K562 (cell line): ENCODE data around the gene IZUMO4. TPM values are rescaled to one million over a fixed set of nuclear protein-coding genes. Genes with fewer than 3 reads are reported as not detected.
A peak's percentile ranks its signal among the peaks of the same experiment; 100 is the strongest.

Source experiments
- ATAC-seq: fragments of 200-7000 bp; cut with Tn5 transposase; 3 replicates; pipeline ENCODE4 v1.9.1; 2020; ENCODE audit warnings: moderate library complexity
- BruUV-seq: library from RNA; stranded (reverse); fragments of 400-500 nt; replicated peaks from 2 replicates; lab custom pipeline; 2021; lab: Mats Ljungman, UMichigan
- CTCF ChIA-PET: fragments of 300-600 bp; formaldehyde crosslinking; extraction: SDS; loops from one replicate; lab custom pipeline; 2021; ENCODE audit warnings: low intra/inter-chr PET ratio; lab: Yijun Ruan, JAX
- POLR2A ChIA-PET: fragments of 300-600, 350-650 bp; sonication (Branson Sonifier 250); formaldehyde crosslinking; extraction: SDS; loops from one replicate; lab custom pipeline; 2021; ENCODE audit warnings: antibody characterized with exemption, inconsistent platforms; lab: Yijun Ruan, JAX
- DNase-seq, 4 experiments: peaks; one replicate each; pipeline versions ENCODE4 v3.0.0 to v3.0.0-alpha.2; 2011 to 2018; ENCODE audit warnings: low spot score in 3 of 4, mixed read lengths in 3 of 4; ENCODE audit errors: extremely low read depth in 1 of 4
- FAIRE-seq: peaks from 2 replicates; lab custom pipeline; 2011; peaks lifted over from hg19 to GRCh38; lab: Jason Lieb, UNC
- H2AFZ ChIP-seq: 2 replicates; pipeline ENCODE4 v1.6.0; 2011; ENCODE audit warnings: low read depth, low read length, control low read depth, inconsistent platforms
- H3K27ac ChIP-seq: fragments of 200-600 bp; 3 replicates; pipeline ENCODE4 v1.8.0; 2011; ENCODE audit warnings: low read depth, mild to moderate bottlenecking, control low read depth, inconsistent platforms, low read length, moderate library complexity, mixed read lengths; ENCODE audit errors: extremely low read depth
- H3K27me3 ChIP-seq, 2 experiments: fragments of 300-600 bp in 1 of 2; 2 replicates in 1 of 2; 3 replicates in 1 of 2; pipeline versions ENCODE4 v1.6.0 to v1.8.0; 2011; ENCODE audit warnings: inconsistent platforms in 2 of 2, low read length in 2 of 2, mild to moderate bottlenecking in 1 of 2, mixed read lengths in 1 of 2, moderate library complexity in 1 of 2; ENCODE audit not compliant: control insufficient read depth in 2 of 2, insufficient read depth in 2 of 2
- H3K36me3 ChIP-seq: fragments of 300-600 bp; 3 replicates; pipeline ENCODE4 v1.8.0; 2011; ENCODE audit warnings: mild to moderate bottlenecking, low read length, inconsistent platforms; ENCODE audit not compliant: control insufficient read depth, insufficient read depth
- H3K4me1 ChIP-seq, 2 experiments: fragments of 200-600 bp in 1 of 2; replicated peaks in 1 of 2; 2 replicates in 1 of 2; 3 replicates in 1 of 2; pipeline versions ENCODE4 v1.5.1 to v1.8.0; 2011; ENCODE audit warnings: inconsistent platforms in 2 of 2, low read length in 2 of 2, mild to moderate bottlenecking in 1 of 2, mixed read lengths in 1 of 2, moderate library complexity in 1 of 2; ENCODE audit not compliant: control insufficient read depth in 2 of 2, insufficient read depth in 2 of 2
- H3K4me2 ChIP-seq: 2 replicates; pipeline ENCODE4 v1.6.1; 2011; ENCODE audit warnings: low read length, control low read depth, inconsistent platforms, mixed read lengths; ENCODE audit not compliant: insufficient read depth
- H3K4me3 ChIP-seq: fragments of 200-600 bp; sonication (generic), shearing (Covaris generic); 2 replicates; pipeline ENCODE4 v1.5.1; 2016; ENCODE audit warnings: control low read depth, inconsistent platforms
- H3K79me2 ChIP-seq: fragments of 200-600 bp; 3 replicates; pipeline ENCODE4 v1.8.0; 2011; ENCODE audit warnings: low read length, inconsistent platforms; ENCODE audit not compliant: control insufficient read depth, insufficient read depth
- H3K9ac ChIP-seq, 2 experiments: 2 replicates each; pipeline versions ENCODE4 v1.6.0 to v1.6.1; 2011; ENCODE audit warnings: low read depth in 2 of 2, low read length in 2 of 2, control low read depth in 1 of 2, inconsistent platforms in 1 of 2, mild to moderate bottlenecking in 1 of 2, mixed read lengths in 1 of 2; ENCODE audit not compliant: insufficient read depth in 1 of 2
- H3K9me1 ChIP-seq: one replicate; pipeline ENCODE4 v1.6.0; 2011; ENCODE audit warnings: inconsistent platforms, mild to moderate bottlenecking, low read length, moderate library complexity; ENCODE audit not compliant: control insufficient read depth, insufficient read depth
- H3K9me3 ChIP-seq: replicated peaks from 2 replicates; pipeline ENCODE4 v1.5.1; 2011; ENCODE audit warnings: low read depth, low read length, inconsistent platforms; ENCODE audit not compliant: control insufficient read depth, insufficient read depth
- H4K20me1 ChIP-seq: replicated peaks from 2 replicates; pipeline ENCODE4 v1.6.1; 2011; ENCODE audit warnings: low read length, inconsistent platforms, mixed read lengths; ENCODE audit not compliant: control insufficient read depth, insufficient read depth
- CEBPB ChIP-seq: fragments of 450-650 bp; IDR thresholded peaks from 2 replicates; pipeline ENCODE4 v1.6.1; 2016; ENCODE audit warnings: missing genetic modification characterization, missing compliant biosample characterization
- GABPB1 ChIP-seq: sonication (generic); formaldehyde crosslinking; IDR thresholded peaks from 2 replicates; pipeline ENCODE4 v1.8.0; 2022; ENCODE audit warnings: mild to moderate bottlenecking, missing genetic modification reagents
- PRPF4 ChIP-seq: fragments of 200-400 bp; formaldehyde crosslinking; IDR thresholded peaks from one replicate; pipeline ENCODE4 v1.6.1; 2017; ENCODE audit warnings: low read length, low read depth, mild to moderate bottlenecking; ENCODE audit not compliant: insufficient read depth, poor library complexity, severe bottlenecking
- RBM22 ChIP-seq: fragments of 200-400 bp; formaldehyde crosslinking; IDR thresholded peaks from 2 replicates; pipeline ENCODE4 v1.6.1; 2018; ENCODE audit warnings: low read length, low read depth; ENCODE audit not compliant: poor library complexity, severe bottlenecking
- SP1 ChIP-seq: sonication (generic); formaldehyde crosslinking; IDR thresholded peaks from 2 replicates; pipeline ENCODE4 v1.8.1; 2022; ENCODE audit warnings: mild to moderate bottlenecking, missing genetic modification reagents
- SRSF7 ChIP-seq: fragments of 200-400 bp; formaldehyde crosslinking; optimal IDR thresholded peaks from 2 replicates; pipeline ENCODE3; 2017; ENCODE audit warnings: mild to moderate bottlenecking, low read depth, low read length
- STAT6 ChIP-seq: sonication (generic); formaldehyde crosslinking; IDR thresholded peaks from 2 replicates; pipeline ENCODE4 v1.8.1; 2023; ENCODE audit warnings: mild to moderate bottlenecking, missing genetic modification reagents
- VEZF1 ChIP-seq: fragments of 200-800 bp; sonication (Bioruptor generic); IDR thresholded peaks from 2 replicates; pipeline ENCODE4 v1.6.1; 2017; ENCODE audit warnings: missing genetic modification characterization, missing compliant biosample characterization
- ZC3H4 ChIP-seq: sonication (generic); formaldehyde crosslinking; IDR thresholded peaks from 2 replicates; pipeline ENCODE4 v1.9.0; 2021; ENCODE audit warnings: missing genetic modification reagents, borderline replicate concordance
- ZNF124 ChIP-seq: sonication (generic); formaldehyde crosslinking; IDR thresholded peaks from 2 replicates; pipeline ENCODE4 v1.8.1; 2022; ENCODE audit warnings: missing genetic modification reagents
- WGBS: fragments of 100-300 bp; shearing (Covaris generic); methylation state at CpG from one replicate; pipeline ENCODE4 v1.1.6; 2016; ENCODE audit warnings: low coverage, mixed read lengths; ENCODE audit not compliant: insufficient coverage; ENCODE audit errors: missing lambda C conversion rate; 5-methylcytosine and 5-hydroxymethylcytosine counted together
- in situ Hi-C: fragments of 300-500 bp; cut with MboI; formaldehyde crosslinking; loops from 4 replicates; pipeline ENCODE4 v1.15.0; 2018; ENCODE audit warnings: inconsistent platforms, mixed read lengths
- intact Hi-C: fragments of 100-400 bp; cut with micrococcal nuclease; formaldehyde crosslinking; loops from 2 replicates; pipeline ENCODE4 v1.14.2; 2022
- polyA plus RNA-seq, 8 experiments: library from polyadenylated mRNA; depleted of rRNA in 4 of 8; stranded (reverse) in 5 of 8; unstranded in 3 of 8; fragments of >200 nt; fragmentation: Nextera tagmentation in 2 of 8; fragmentation: Illumina TruSeq in 1 of 8; extraction: Ambion mirVana in 2 of 8; extraction: Trizol in 1 of 8; gene quantifications; 2 replicates each; pipeline versions ENCODE4 v1.2.1 to v1.2.3, GENCODE V29; 2011 to 2014; ENCODE audit warnings: inconsistent platforms in 1 of 8, missing spikeins in 1 of 8
- total RNA-seq, 7 experiments: library from RNA; depleted of rRNA in 6 of 7; stranded (reverse); fragments of >200 nt in 6 of 7; fragmentation: Illumina TruSeq in 2 of 7; extraction: Trizol in 2 of 7; gene quantifications; 2 replicates each; pipeline versions ENCODE4 v1.2.1 to v1.2.3, GENCODE V29; 2011 to 2021; ENCODE audit warnings: low replicate concordance in 1 of 7

Gene IZUMO4
- total and polyA plus RNA-seq, 9 of the 15 experiments (the other 6 are each of a cell fraction or from before 2014, with no cell fraction given) = 0.07 to 3.9 (median 1.2) TPM

DNA sequence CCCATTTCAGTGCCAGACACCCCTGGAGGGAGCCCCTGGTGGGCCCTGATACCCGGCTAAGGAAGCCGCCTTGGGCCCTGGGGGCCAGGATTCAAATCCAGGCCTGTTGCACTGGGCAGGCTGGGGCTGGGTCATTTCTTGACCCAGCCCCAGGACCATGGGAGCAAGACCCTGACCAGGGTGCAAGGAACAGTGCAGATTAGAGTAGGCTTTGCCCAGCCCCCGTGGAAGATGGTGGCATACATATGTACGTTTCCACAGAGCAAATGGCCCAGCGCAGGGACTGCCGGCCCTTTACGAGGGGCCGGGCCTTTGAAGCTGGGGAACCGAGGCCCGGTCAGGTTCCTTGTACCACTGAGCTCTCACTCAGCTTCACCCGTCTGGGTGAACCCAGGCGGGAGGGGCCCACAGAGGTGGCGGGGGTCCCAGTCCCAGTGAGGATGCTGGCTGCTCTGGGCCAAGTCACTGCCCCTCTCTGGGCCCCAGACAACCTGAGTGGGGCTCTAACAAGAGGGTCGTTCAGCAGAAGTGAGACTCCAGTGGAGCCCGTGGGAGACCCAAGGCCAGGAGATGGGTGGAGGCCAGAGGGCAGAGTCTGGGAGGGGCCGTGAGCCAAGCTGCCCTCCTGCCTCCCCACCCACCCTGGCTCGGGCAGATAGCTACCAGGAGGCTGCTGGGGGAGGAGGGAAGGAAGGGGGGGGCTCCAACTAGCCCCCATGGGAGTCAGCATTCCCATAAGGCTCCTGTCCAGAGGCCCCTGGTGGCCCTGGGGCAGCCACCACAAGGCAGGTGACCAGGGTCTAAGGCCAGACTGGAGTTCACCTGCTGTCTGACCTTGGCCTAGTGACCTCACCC, 48.4 kb upstream of the IZUMO4 start:
- Histone ChIP-seq H3K4me3 (no peak overlapping the region), H3K27ac (no peak overlapping the region; the same call in 2 of the 3 replicates), H3K9me3 (no peaks in the 10 kb centered on the region), H3K9ac (peak overlapping the region in 1 of 2 experiments; percentile 99; a peak in 2 of 4 replicates), H3K79me2 (peaks cover 47% of the 10 kb centered on the region), H3K27me3 (no peaks in the 10 kb centered on the region), H3K9me1 (peaks cover 7% of the 10 kb centered on the region), H4K20me1 (peaks cover 25% of the 10 kb centered on the region), H3K4me1 (peaks cover 23 to 82% of the 10 kb centered on the region in 2 experiments), H3K4me2 (no peak overlapping the region), H3K36me3 (peaks cover 62% of the 10 kb centered on the region; the same call in 2 of the 3 replicates), H2AFZ (no peak overlapping the region)
- TF ChIP-seq ZC3H4 (CRISPR knock-in tag) = 0 out of 2 replicates have a peak, but pooled peaks have one; percentile 30
- no peak for TF ChIP-seq CEBPB
- peak; percentile 10; the same call in 1 of the 2 replicates for TF ChIP-seq SP1
- TF ChIP-seq STAT6 = no peak
- peak; percentile 33 for TF ChIP-seq PRPF4
- 0 out of 2 replicates have a peak, but pooled peaks have one; percentile 38 for TF ChIP-seq ZNF124 (CRISPR knock-in tag)
- 0 out of 2 replicates have a peak, but pooled peaks have one; percentile 25 for TF ChIP-seq VEZF1 (CRISPR knock-in tag)
- 0 out of 2 replicates have a peak, but pooled peaks have one; percentile 7 for TF ChIP-seq GABPB1 (CRISPR knock-in tag)
- peak; percentile 19 for TF ChIP-seq RBM22
- no peak for TF ChIP-seq SRSF7
- WGBS = 94% methylated on average over 14 of the region's 17 CpGs
- ATAC-seq (no peak), DNase-seq (peak in 1 of 4 experiments; percentile 15), FAIRE-seq (no peak)
- in situ Hi-C loops (no loop called here), intact Hi-C loops (no loop called here)
- POLR2A ChIA-PET = interaction anchor here (0.5 to 5.5 kb wide), 11 partner anchors 8 to 596 kb away, joined by 3 to 72 read pairs (median 3); no protein-coding TSS in a partner anchor
- CTCF ChIA-PET = no interaction called here
- no TSS peak for BruUV-seq
